Prostate gland (tissue), 2 donors: ENCODE results near the gene LDHAL6B.
A peak's percentile ranks its signal among the peaks of the same experiment; 100 is the strongest.

Experiments used
- POLR2AphosphoS5 ChIP-seq: sonication (generic); formaldehyde crosslinking; IDR thresholded peaks from one replicate; pipeline ENCODE4 v1.6.1; 2017; ENCODE audit warnings: antibody characterized with exemption
- TF ChIP-seq, protein P1 (sequence below), 4 experiments: fragments of 200-600 bp in 2 of 4; fragments of 450-650 bp in 2 of 4; sonication (generic) in 2 of 4; IDR thresholded peaks; 1 replicate in 3 of 4; 2 replicates in 1 of 4; pipeline ENCODE4 v1.5.1; 2016 to 2019; ENCODE audit warnings: antibody characterized with exemption in 4 of 4, mild to moderate bottlenecking in 2 of 4, moderate library complexity in 2 of 4

GRCh38 chr15:59169251-59169708 lies 37.4 kb upstream of the LDHAL6B start:
- peak; percentile 28 for TF ChIP-seq POLR2AphosphoS5
- TF ChIP-seq, protein P1, sequence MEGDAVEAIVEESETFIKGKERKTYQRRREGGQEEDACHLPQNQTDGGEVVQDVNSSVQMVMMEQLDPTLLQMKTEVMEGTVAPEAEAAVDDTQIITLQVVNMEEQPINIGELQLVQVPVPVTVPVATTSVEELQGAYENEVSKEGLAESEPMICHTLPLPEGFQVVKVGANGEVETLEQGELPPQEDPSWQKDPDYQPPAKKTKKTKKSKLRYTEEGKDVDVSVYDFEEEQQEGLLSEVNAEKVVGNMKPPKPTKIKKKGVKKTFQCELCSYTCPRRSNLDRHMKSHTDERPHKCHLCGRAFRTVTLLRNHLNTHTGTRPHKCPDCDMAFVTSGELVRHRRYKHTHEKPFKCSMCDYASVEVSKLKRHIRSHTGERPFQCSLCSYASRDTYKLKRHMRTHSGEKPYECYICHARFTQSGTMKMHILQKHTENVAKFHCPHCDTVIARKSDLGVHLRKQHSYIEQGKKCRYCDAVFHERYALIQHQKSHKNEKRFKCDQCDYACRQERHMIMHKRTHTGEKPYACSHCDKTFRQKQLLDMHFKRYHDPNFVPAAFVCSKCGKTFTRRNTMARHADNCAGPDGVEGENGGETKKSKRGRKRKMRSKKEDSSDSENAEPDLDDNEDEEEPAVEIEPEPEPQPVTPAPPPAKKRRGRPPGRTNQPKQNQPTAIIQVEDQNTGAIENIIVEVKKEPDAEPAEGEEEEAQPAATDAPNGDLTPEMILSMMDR (IDR thresholded peaks at IDR 0.05), result no peak
